Endothelial cell of coronary artery (primary cell): ENCODE data around the gene NLGN4Y. TPM values are rescaled to one million over a fixed set of nuclear protein-coding genes. Genes with fewer than 3 reads are reported as not detected.

Experiments used
- total RNA-seq: library from RNA; depleted of rRNA; stranded (reverse); fragments of >200 nt; gene quantifications from 2 replicates; pipeline ENCODE4 v1.2.3, GENCODE V29; 2014

NLGN4Y gene
- 6.2 TPM in 1 of 2 replicates, not detected in the other for total RNA-seq

DNA sequence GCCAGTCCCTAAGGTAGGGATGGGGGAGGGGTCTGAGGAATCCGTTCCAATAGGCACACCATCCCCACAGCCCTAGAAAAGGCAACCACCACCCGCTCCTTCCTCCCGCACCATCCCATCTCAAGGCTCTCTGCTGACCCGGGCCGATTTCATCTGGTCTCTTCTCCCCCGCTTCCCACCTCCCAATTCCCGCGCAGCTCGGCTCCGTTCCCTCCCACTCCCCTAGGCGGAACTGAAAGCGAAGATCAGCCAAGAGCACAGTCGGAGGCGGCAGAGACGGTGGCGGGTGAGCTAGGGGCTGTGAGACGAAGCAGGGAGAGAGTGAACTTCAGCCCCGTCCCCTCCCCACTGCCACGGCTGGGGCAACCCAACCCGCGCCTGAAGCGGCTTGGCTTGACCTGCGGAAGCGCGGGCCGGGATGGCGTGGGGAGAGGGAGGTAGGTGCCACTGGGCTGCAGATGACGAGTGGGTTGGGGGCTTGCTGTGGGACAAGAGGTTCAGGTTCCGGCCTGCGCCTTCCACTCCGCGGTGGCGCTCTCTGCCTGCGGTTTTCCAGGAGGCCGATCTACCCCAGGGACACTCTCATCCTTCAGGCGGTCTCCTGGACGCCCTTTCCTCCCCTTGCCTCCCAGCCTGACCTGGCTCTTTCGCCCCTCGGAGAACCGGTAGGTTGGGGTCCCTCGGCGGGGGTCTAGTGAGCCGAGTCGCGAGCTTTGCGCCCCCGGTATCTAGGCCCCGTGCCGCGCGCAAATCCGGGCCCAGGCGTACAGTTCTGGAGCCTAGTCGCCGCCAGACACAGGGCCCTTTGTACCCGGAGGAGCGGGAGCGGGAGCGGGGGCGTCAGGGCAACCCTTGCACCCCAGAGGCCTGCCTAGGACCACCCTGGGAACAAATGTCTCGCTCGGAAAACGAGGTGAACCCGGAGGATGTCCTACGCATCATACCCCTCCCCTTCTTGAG, at the start of gene NLGN4Y:
Gene NLGN4Y, plus strand, starts transcription at position 258 of the 960 bp plus-strand sequence. CDS start 97,591 bp downstream, outside the sequence.

